Activated T-cell treated with anti-CD3 and anti-CD28 coated beads for 48 hours (primary cell): ENCODE results near the gene HOXC6.

ENCODE experiments used
- DNase-seq: peaks from one replicate; pipeline ENCODE4 v3.0.0-alpha.2; 2020; ENCODE audit warnings: low read depth

Gene HOXC6

GRCh38 chr12:53990311-53991076 lies 37.7 kb upstream of the HOXC6 start:
- DNase-seq: no peak

DNA sequence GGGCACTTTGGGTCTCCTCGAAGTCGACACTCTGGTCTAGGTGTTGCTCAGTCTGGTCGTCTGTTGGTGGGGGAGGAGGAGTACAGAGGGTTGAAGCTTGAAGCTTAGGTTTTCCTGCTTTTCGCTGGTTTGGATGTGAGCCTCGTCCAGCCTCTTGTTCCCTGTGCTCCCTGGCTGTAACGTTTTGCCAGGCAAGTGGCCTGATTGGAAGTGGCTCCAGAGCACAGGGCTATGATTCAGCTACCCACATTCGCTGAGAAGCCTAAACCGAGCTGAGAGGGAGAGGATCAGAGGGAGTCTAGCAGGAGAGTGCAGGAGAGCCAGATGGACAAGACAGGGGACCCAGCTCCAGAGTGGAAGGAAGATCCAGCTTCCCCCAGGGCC lies 37.2 kb upstream of the HOXC6 start:
- no peak for DNase-seq

DNA sequence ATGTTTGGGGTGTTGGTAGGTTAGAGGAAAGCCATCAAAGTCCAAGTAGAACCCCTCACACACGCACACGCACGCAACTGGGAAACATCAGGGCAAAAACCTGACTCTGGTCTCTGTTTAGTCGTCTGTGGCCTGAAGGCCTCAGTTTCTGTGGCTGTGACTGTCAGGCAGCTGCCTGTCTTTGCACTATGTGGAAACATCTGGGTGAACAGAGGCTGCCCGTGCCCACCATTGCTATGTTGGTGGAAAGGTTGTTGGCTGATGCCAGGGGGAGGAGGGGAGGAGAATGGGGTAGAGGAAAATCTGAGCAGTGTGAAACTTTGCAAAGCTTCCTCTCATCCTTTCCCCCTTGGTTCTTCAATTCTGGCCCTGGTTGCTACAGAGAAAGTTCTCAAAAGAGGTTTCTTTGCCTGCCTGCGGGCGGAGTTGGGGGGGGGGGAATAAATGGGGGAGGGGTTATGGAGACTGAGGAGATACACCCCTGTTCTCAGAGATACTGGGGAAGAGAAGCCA lies 35.8 kb upstream of the HOXC6 start:
- DNase-seq: no peak

DNA sequence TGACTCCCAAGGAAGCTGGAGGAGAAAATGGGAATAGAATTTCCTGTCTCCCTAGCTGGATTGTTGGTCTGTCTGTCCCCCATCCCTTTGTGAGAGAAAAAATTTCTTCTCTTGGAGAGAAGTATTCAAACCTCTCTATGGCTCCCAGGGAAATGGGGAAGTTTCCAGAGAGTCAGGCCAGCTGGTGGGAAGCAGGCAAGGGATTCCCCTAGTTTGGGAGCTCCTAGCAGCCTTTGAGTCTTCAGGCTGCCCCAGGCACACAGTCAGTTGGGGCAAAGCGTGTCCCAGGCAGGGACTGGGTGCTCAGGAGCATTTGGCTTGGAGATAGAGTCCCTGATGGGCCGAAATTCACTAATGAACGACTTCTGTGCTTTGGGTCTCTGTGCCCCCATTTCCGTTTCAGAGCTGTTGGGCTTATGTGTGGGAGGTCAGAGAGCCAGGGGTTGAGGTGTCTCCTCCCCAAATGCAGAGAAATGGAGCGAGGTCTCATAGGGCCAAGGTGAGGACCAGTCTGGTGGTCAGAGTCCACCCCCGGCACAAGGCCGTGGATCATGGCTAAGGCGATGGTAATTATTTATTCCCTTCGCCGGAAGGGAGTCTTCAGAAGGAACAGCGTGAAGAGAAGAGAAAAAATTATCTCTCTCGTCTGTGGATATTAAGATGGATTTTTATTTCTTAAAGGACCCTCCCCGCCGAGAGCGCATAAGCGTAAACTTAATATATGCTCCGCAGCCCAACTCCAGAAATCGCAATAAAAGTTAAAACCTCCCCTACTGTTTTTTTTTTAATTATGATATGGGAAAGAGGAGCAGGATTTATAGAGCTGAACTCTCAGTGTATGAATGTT lies 34.9 kb upstream of the HOXC6 start:
- no peak for DNase-seq

- no peak for DNase-seq
Observed at GRCh38 chr12:53994009-53994263, 34.3 kb upstream of the HOXC6 start.

- no peak for DNase-seq
Observed at GRCh38 chr12:53994264-53995001, 33.8 kb upstream of the HOXC6 start.

DNA sequence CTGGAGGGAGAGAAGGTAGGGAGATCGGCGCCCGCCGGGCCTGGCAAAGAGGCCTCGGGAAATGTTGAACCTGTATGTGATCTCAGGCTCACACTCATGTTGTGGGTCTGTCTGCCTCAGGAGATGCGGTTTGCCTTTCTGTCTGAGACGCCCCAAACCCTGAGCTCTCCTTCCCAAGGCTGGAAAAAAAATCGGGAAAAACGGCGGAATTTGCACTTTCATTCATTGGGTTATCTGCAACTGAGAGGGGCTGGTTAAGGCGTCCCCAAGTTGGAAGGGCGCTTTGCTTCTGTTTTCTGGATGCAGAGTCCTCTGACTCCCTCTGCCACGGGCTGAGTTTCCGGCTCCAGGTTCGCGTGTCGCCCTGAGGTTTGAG lies 33.2 kb upstream of the HOXC6 start:
- no peak for DNase-seq

- no peak for DNase-seq
Observed at GRCh38 chr12:53995378-53996239, 32.6 kb upstream of the HOXC6 start.

- DNase-seq: no peak
Observed at GRCh38 chr12:53996240-53997203, 31.7 kb upstream of the HOXC6 start.

DNA sequence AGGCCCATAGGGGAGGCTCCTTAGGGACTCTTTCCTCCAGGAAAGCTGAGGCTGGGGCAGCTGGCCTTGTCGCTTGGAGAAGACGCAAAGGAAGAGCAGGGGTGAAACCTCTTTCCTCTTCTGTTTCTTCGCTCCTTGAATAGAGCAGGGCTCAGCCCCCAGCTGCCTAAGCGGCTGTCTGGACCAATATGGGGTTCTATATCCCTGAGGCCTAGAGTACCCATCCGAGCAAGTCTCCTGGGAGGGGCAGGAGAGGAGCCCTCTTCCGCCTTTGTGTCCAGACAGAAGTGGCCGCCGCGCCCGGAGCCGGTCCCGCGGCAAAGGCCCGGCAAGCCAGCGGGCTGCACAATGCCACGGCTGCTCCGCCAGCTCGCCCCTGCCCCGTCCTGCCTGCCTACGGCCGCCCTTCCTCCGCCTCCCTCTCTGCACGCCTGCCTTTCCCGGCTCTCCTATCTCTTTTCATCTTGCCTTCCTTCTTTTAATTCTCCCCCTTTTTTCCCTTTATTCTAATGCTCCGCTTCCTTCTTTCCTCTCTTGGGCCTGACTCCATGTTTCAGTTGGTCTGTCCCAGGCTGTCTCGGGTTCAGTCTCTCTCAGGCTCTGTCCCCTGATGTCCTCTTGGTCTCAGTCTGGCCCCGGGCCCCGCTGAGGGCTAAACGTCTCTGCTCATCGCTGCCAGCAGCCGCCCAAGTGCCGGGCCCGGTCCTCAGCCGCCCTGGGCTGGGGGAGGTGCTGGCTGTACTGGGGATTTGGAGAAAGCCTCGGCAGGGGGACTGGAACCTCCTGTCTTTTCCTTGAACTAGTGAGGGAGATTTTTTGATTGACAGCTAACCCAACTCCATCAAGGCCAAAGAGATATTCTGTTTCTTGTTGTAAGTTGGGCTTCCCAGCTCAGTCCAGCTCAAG lies 30.8 kb upstream of the HOXC6 start:
- no peak for DNase-seq

DNA sequence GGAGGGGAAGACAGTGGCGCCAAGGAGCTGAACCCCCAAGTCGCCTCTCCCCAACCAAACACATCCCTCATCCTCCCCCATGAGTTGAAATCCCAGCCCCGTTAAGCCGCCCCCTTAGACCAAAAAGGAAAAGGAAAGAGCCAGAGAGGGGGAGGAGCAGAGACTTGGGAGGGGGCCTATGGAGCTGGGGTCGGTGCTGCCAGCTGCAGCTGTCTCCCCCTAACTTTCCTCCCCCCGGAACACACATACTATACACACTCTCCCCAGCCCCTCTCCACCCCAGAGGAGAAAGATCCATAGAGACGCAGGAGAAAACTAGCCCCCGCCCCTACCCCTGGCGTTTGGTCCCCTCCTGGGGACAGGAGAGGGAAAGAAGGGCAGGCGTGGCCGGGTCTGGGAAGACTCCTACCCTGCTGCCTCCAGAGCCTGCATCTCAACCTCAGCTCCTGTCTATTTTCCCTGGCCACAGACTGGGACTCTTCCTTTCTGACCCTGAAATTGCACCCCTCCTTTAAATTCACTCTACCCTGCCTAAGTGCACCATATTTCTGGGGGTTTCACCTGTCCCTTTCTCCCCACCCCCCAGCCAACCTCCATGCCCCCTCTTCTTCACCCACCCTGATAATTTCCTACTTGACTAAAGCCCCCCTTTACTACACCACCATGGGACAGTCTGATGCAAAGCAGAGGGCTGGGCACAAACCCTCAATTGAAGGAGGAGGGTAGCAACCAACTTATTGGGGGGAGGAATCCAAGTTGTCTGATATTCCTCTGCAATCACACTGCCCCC lies 29.9 kb upstream of the HOXC6 start:
- no peak for DNase-seq

- DNase-seq: no peak
Observed at GRCh38 chr12:53998900-53999236, 29.4 kb upstream of the HOXC6 start.

- DNase-seq: no peak
Observed at GRCh38 chr12:53999559-54000115, 28.6 kb upstream of the HOXC6 start.

DNA sequence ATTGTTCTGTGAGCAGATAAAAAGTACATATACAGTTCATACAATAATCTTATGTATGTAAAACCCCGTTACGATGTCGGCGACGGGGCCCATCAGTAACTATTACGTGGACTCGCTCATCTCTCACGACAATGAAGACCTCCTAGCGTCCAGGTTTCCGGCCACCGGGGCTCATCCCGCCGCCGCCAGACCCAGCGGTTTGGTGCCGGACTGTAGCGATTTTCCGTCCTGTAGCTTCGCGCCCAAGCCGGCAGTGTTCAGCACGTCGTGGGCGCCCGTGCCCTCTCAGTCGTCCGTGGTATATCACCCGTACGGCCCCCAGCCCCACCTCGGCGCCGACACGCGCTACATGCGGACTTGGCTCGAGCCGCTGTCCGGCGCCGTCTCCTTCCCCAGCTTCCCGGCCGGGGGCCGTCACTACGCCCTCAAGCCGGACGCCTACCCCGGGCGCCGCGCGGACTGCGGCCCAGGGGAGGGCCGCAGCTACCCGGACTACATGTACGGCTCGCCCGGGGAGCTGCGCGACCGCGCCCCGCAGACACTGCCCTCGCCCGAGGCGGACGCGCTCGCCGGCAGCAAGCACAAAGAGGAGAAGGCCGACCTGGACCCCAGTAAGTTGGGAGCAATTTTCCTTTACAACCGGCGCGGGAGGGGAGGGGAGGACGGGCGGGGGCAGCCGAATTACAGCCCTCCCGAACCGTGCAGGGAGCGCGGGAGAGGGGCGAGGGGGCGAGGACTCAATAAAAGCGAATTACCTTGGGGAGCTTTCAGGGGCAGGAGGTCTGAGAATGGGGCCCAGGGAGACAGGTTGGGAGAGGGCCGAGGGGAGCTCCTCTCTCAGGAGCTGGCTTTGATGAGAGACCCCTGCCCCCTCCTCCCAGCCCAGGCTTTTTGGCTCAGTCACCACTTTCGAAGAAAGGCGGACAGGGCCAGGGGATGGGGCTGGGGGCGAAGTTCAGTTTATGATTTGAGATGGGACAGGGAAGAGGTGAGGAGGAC lies 27.8 kb upstream of the HOXC6 start, which contains the start of gene HOXC9:
Gene HOXC9 (plus strand): TSS at position 46 of the 999 bp plus-strand sequence. CDS start 28 bp downstream, at position 74.
- no peak for DNase-seq

GRCh38 chr12:54001283-54002187 lies 26.7 kb upstream of the HOXC6 start:
- no peak for DNase-seq

GRCh38 chr12:54002278-54002914 lies 25.8 kb upstream of the HOXC6 start:
- no peak for DNase-seq
